GM23338 (cell line): Measurements from ENCODE around the gene SLC38A8. TPM values are rescaled to one million over a fixed set of nuclear protein-coding genes. Genes with fewer than 3 reads are reported as not detected.

ENCODE experiments used
- ATAC-seq: fragments of 200-7000 bp; cut with Tn5 transposase; 3 replicates; pipeline ENCODE4 v1.9.1; 2020
- DNase-seq: peaks from one replicate; pipeline ENCODE4 v3.0.0-alpha.2; 2015; ENCODE audit warnings: low spot score
- H2AFZ ChIP-seq: fragments of 200-600 bp; sonication (generic); 2 replicates; pipeline ENCODE4 v1.8.0; 2016; ENCODE audit warnings: antibody characterized with exemption, mild to moderate bottlenecking, moderate library complexity
- H3F3A ChIP-seq: fragments of 200-600 bp; sonication (generic); replicated peaks from 2 replicates; pipeline ENCODE4 v1.8.0; 2017; ENCODE audit warnings: antibody characterized with exemption, mixed run types, low read depth
- H3K27ac ChIP-seq: fragments of 200-600 bp; sonication (generic); 2 replicates; pipeline ENCODE4 v1.6.1; 2016; ENCODE audit warnings: low read depth
- H3K27me3 ChIP-seq: fragments of 200-600 bp; sonication (generic); 2 replicates; pipeline ENCODE4 v1.8.0; 2016; ENCODE audit warnings: mild to moderate bottlenecking, mixed run types, moderate library complexity; ENCODE audit not compliant: insufficient read depth
- H3K36me3 ChIP-seq: fragments of 200-600 bp; sonication (generic); 2 replicates; pipeline ENCODE4 v1.8.0; 2016; ENCODE audit warnings: mild to moderate bottlenecking; ENCODE audit not compliant: insufficient read depth
- H3K4me1 ChIP-seq: fragments of 200-600 bp; sonication (generic); 2 replicates; pipeline ENCODE4 v1.8.0; 2016; ENCODE audit warnings: mild to moderate bottlenecking, moderate library complexity; ENCODE audit not compliant: insufficient read depth
- H3K4me2 ChIP-seq: fragments of 200-600 bp; sonication (generic); 2 replicates; pipeline ENCODE4 v1.7.1; 2017; ENCODE audit warnings: mixed run types
- H3K4me3 ChIP-seq: fragments of 200-600 bp; sonication (generic); 2 replicates; pipeline ENCODE4 v1.6.1; 2016; ENCODE audit warnings: mixed run types
- H3K79me2 ChIP-seq: fragments of 200-600 bp; sonication (generic); replicated peaks from 2 replicates; pipeline ENCODE4 v1.8.0; 2017; ENCODE audit warnings: mild to moderate bottlenecking; ENCODE audit not compliant: insufficient read depth
- H3K9me2 ChIP-seq: fragments of 200-600 bp; sonication (generic); 2 replicates; pipeline ENCODE4 v1.8.0; 2017; ENCODE audit not compliant: insufficient read depth
- H4K20me1 ChIP-seq: fragments of 200-600 bp; sonication (generic); replicated peaks from 2 replicates; pipeline ENCODE4 v1.8.0; 2017; ENCODE audit warnings: mild to moderate bottlenecking; ENCODE audit not compliant: insufficient read depth
- H3K27ac Mint-ChIP-seq: 2 replicates; pipeline ENCODE4 v1.8.0; 2020; ENCODE audit warnings: inconsistent platforms, mild to moderate bottlenecking, moderate library complexity, mixed read lengths
- H3K27me3 Mint-ChIP-seq: 3 replicates; pipeline ENCODE4 v1.8.0; 2022; ENCODE audit warnings: low read depth, mild to moderate bottlenecking, moderate library complexity, mixed read lengths, inconsistent platforms; ENCODE audit not compliant: insufficient read depth, poor library complexity
- H3K36me3 Mint-ChIP-seq: 3 replicates; pipeline ENCODE4 v1.8.0; 2021; ENCODE audit warnings: low read depth, mild to moderate bottlenecking, inconsistent platforms, moderate library complexity, mixed read lengths
- H3K4me1 Mint-ChIP-seq: 3 replicates; pipeline ENCODE4 v1.8.0; 2020; ENCODE audit warnings: mild to moderate bottlenecking, inconsistent platforms, mixed read lengths
- H3K4me3 Mint-ChIP-seq: 3 replicates; pipeline ENCODE4 v1.8.0; 2021; ENCODE audit warnings: moderate library complexity, mild to moderate bottlenecking, inconsistent platforms, mixed read lengths
- H3K9me3 Mint-ChIP-seq: 3 replicates; pipeline ENCODE4 v1.8.0; 2020; ENCODE audit warnings: moderate library complexity, mild to moderate bottlenecking, inconsistent platforms, mixed read lengths
- EZH2 ChIP-seq: fragments of 200-600 bp; sonication (generic); IDR thresholded peaks from one replicate; pipeline ENCODE4 v1.8.0; 2017; ENCODE audit warnings: antibody characterized with exemption, mild to moderate bottlenecking, low read depth; ENCODE audit not compliant: unreplicated experiment
- EZH2phosphoT487 ChIP-seq: fragments of 200-600 bp; sonication (generic); IDR thresholded peaks from one replicate; pipeline ENCODE4 v1.8.1; 2018; ENCODE audit warnings: antibody characterized with exemption; ENCODE audit not compliant: unreplicated experiment
- JUNB ChIP-seq: IDR thresholded peaks from one replicate; pipeline ENCODE4 v1.6.1; 2016; ENCODE audit warnings: antibody characterized with exemption; ENCODE audit not compliant: unreplicated experiment
- NANOG ChIP-seq: IDR thresholded peaks from 2 replicates; pipeline ENCODE4 v1.6.1; 2016; ENCODE audit warnings: antibody characterized with exemption, borderline replicate concordance
- ZNF331 ChIP-seq: fragments of 250-450 bp; sonication (Bioruptor Pico); IDR thresholded peaks from 2 replicates; pipeline ENCODE4 v1.5.0; 2020; ENCODE audit warnings: low read depth, mild to moderate bottlenecking, moderate library complexity
- polyA plus RNA-seq: library from polyadenylated mRNA; unstranded; fragments of >200 nt; fragmentation: Nextera tagmentation; extraction: Ambion mirVana; gene quantifications from 2 replicates; pipeline ENCODE4 v1.2.1, GENCODE V29; 2016
- total RNA-seq: library from RNA; depleted of rRNA; stranded (reverse); fragments of >200 nt; shearing (Covaris generic); gene quantifications from 2 replicates; pipeline ENCODE4 v1.2.3, GENCODE V29; 2014
- TF ChIP-seq, protein P1 (sequence below): IDR thresholded peaks from one replicate; pipeline ENCODE4 v1.6.1; 2018; ENCODE audit warnings: antibody characterized with exemption; ENCODE audit not compliant: unreplicated experiment
- TF ChIP-seq, protein P2 (sequence below): fragments of 250-450 bp; sonication (Bioruptor Pico); IDR thresholded peaks from 2 replicates; pipeline ENCODE4 v1.5.0; 2020; ENCODE audit warnings: mild to moderate bottlenecking, moderate library complexity

Gene SLC38A8
- total and polyA plus RNA-seq, 2 experiments from 2014 or later = not detected

DNA sequence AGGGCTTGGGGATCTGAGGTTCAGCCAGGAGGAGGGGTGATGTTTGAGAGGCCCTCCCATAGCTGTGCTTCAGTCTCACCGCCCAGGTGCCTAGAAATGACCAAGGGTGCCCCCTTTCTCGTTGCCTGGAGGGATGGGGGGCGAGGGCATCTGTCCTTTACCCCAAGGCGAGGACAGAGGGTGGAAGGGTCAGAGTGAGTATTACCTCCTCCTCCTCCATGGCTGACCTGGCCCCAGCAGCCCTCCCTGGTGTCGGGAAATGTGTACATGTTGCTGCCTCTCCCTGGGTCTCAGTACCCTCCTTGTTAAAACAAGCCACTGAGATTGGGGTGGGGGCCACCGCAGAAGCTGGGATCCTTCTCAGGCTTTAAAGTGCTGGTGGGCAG lies 72.2 kb downstream of the SLC38A8 start:
- no peaks in the 10 kb centered on the region for H3K36me3 Mint-ChIP-seq
- Histone ChIP-seq H3K4me2 (no peak overlapping the region), H3K9me2 (no peaks in the 10 kb centered on the region), H3K27me3 (peaks cover 13% of the 10 kb centered on the region), H3F3A (no peaks in the 10 kb centered on the region), H2AFZ (no peak overlapping the region), H3K27ac (no peak overlapping the region), H4K20me1 (no peaks in the 10 kb centered on the region), H3K4me3 (no peak overlapping the region), H3K79me2 (no peaks in the 10 kb centered on the region), H3K4me1 (no peaks in the 10 kb centered on the region; the same call in 1 of the 2 replicates), H3K36me3 (no peaks in the 10 kb centered on the region)
- no peak overlapping the region for H3K27ac Mint-ChIP-seq
- peaks cover 9% of the 10 kb centered on the region for H3K4me1 Mint-ChIP-seq
- no peak for DNase-seq
- TF ChIP-seq JUNB = no peak
- no peak for TF ChIP-seq EZH2
- TF ChIP-seq ZNF331 (CRISPR knock-in tag) = no peak
- no peak for TF ChIP-seq EZH2phosphoT487
- no peak for TF ChIP-seq NANOG
- TF ChIP-seq, protein P1, sequence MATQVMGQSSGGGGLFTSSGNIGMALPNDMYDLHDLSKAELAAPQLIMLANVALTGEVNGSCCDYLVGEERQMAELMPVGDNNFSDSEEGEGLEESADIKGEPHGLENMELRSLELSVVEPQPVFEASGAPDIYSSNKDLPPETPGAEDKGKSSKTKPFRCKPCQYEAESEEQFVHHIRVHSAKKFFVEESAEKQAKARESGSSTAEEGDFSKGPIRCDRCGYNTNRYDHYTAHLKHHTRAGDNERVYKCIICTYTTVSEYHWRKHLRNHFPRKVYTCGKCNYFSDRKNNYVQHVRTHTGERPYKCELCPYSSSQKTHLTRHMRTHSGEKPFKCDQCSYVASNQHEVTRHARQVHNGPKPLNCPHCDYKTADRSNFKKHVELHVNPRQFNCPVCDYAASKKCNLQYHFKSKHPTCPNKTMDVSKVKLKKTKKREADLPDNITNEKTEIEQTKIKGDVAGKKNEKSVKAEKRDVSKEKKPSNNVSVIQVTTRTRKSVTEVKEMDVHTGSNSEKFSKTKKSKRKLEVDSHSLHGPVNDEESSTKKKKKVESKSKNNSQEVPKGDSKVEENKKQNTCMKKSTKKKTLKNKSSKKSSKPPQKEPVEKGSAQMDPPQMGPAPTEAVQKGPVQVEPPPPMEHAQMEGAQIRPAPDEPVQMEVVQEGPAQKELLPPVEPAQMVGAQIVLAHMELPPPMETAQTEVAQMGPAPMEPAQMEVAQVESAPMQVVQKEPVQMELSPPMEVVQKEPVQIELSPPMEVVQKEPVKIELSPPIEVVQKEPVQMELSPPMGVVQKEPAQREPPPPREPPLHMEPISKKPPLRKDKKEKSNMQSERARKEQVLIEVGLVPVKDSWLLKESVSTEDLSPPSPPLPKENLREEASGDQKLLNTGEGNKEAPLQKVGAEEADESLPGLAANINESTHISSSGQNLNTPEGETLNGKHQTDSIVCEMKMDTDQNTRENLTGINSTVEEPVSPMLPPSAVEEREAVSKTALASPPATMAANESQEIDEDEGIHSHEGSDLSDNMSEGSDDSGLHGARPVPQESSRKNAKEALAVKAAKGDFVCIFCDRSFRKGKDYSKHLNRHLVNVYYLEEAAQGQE = no peak
- TF ChIP-seq, protein P2, sequence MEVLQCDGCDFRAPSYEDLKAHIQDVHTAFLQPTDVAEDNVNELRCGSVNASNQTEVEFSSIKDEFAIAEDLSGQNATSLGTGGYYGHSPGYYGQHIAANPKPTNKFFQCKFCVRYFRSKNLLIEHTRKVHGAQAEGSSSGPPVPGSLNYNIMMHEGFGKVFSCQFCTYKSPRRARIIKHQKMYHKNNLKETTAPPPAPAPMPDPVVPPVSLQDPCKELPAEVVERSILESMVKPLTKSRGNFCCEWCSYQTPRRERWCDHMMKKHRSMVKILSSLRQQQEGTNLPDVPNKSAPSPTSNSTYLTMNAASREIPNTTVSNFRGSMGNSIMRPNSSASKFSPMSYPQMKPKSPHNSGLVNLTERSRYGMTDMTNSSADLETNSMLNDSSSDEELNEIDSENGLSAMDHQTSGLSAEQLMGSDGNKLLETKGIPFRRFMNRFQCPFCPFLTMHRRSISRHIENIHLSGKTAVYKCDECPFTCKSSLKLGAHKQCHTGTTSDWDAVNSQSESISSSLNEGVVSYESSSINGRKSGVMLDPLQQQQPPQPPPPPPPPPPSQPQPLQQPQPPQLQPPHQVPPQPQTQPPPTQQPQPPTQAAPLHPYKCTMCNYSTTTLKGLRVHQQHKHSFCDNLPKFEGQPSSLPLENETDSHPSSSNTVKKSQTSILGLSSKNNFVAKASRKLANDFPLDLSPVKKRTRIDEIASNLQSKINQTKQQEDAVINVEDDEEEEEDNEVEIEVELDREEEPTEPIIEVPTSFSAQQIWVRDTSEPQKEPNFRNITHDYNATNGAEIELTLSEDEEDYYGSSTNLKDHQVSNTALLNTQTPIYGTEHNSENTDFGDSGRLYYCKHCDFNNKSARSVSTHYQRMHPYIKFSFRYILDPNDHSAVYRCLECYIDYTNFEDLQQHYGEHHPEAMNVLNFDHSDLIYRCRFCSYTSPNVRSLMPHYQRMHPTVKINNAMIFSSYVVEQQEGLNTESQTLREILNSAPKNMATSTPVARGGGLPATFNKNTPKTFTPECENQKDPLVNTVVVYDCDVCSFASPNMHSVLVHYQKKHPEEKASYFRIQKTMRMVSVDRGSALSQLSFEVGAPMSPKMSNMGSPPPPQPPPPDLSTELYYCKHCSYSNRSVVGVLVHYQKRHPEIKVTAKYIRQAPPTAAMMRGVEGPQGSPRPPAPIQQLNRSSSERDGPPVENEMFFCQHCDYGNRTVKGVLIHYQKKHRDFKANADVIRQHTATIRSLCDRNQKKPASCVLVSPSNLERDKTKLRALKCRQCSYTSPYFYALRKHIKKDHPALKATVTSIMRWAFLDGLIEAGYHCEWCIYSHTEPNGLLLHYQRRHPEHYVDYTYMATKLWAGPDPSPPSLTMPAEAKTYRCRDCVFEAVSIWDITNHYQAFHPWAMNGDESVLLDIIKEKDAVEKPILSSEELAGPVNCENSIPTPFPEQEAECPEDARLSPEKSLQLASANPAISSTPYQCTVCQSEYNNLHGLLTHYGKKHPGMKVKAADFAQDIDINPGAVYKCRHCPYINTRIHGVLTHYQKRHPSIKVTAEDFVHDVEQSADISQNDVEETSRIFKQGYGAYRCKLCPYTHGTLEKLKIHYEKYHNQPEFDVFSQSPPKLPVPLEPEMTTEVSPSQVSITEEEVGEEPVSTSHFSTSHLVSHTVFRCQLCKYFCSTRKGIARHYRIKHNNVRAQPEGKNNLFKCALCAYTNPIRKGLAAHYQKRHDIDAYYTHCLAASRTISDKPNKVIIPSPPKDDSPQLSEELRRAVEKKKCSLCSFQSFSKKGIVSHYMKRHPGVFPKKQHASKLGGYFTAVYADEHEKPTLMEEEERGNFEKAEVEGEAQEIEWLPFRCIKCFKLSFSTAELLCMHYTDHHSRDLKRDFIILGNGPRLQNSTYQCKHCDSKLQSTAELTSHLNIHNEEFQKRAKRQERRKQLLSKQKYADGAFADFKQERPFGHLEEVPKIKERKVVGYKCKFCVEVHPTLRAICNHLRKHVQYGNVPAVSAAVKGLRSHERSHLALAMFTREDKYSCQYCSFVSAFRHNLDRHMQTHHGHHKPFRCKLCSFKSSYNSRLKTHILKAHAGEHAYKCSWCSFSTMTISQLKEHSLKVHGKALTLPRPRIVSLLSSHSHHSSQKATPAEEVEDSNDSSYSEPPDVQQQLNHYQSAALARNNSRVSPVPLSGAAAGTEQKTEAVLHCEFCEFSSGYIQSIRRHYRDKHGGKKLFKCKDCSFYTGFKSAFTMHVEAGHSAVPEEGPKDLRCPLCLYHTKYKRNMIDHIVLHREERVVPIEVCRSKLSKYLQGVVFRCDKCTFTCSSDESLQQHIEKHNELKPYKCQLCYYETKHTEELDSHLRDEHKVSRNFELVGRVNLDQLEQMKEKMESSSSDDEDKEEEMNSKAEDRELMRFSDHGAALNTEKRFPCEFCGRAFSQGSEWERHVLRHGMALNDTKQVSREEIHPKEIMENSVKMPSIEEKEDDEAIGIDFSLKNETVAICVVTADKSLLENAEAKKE (CRISPR knock-in tag) = no peak
- H3K9me3 Mint-ChIP-seq = peaks cover 3% of the 10 kb centered on the region; the same call in 2 of the 3 replicates
- peaks cover 21% of the 10 kb centered on the region for H3K27me3 Mint-ChIP-seq
- no peak overlapping the region for H3K4me3 Mint-ChIP-seq
- ATAC-seq = no peak
